Fibroblast of skin of left quadriceps (primary cell): ENCODE data around the gene NUTM1.
"Not testable (repeated sequence)": the region's sequence is repeated elsewhere in the genome, so short reads cannot be mapped to it uniquely, and the experiment has no call there.

ENCODE experiments used
- DNase-seq, 2 experiments: peaks; one replicate each; pipeline ENCODE4 v3.0.0-alpha.2; 2013; ENCODE audit warnings: low read depth in 2 of 2

NUTM1 gene

GRCh38 chr15:34365091-34365825, 22.1 kb downstream of the NUTM1 start:
- no peak for DNase-seq

- DNase-seq: no peak
Measured at GRCh38 chr15:34365836-34366235, 22.7 kb downstream of the NUTM1 start.

GRCh38 chr15:34366271-34367065, 23.4 kb downstream of the NUTM1 start:
- DNase-seq: peak in 1 of 2 experiments; percentile 13

- DNase-seq: peak; percentile 57 to 64
Measured at GRCh38 chr15:34367101-34368081, 24.3 kb downstream of the NUTM1 start, which contains the start of gene LPCAT4. Gene LPCAT4 (minus strand): TSS chr15:34367196. CDS start chr15:34367100, 96 bp downstream.

- no peak for DNase-seq
Measured at GRCh38 chr15:34370129-34370528, 27.0 kb downstream of the NUTM1 start.

- DNase-seq: no peak
Measured at GRCh38 chr15:34370643-34371042, 27.5 kb downstream of the NUTM1 start.

GRCh38 chr15:34373951-34374350, 30.8 kb downstream of the NUTM1 start:
- DNase-seq: no peak

GRCh38 chr15:34374816-34375215, 31.7 kb downstream of the NUTM1 start:
- DNase-seq: no peak

GRCh38 chr15:34375541-34375940, 32.4 kb downstream of the NUTM1 start:
- not testable (repeated sequence) for DNase-seq

GRCh38 chr15:34376856-34377255, 33.7 kb downstream of the NUTM1 start:
- DNase-seq: no peak

- not testable (repeated sequence) for DNase-seq
Measured at GRCh38 chr15:34380491-34380890, 37.4 kb downstream of the NUTM1 start.

GRCh38 chr15:34381829-34382521, 38.9 kb downstream of the NUTM1 start:
- DNase-seq: not testable (repeated sequence)

GRCh38 chr15:34389594-34390086, 46.5 kb downstream of the NUTM1 start:
- DNase-seq: not testable (repeated sequence)

GRCh38 chr15:34392981-34393380, 49.9 kb downstream of the NUTM1 start:
- not testable (repeated sequence) for DNase-seq

GRCh38 chr15:34397637-34398259, 54.6 kb downstream of the NUTM1 start:
- DNase-seq: not testable (repeated sequence)

GRCh38 chr15:34403160-34403598, 60.1 kb downstream of the NUTM1 start:
- DNase-seq: not testable (repeated sequence)

GRCh38 chr15:34403899-34404298, 60.8 kb downstream of the NUTM1 start:
- DNase-seq: not testable (repeated sequence)
